ENCODE results near the gene BRAF. TPM values are rescaled to one million over a fixed set of nuclear protein-coding genes. Genes with fewer than 3 reads are reported as not detected.

The BRAF gene
- total and polyA plus RNA-seq, 2 of the 8 experiments (the other 6 are each of a cell fraction or from before 2014, with no cell fraction given) = 11.4 to 32.6 TPM

GRCh38 chr7:140898786-140899536 lies 25.8 kb downstream of the BRAF start:
- Histone ChIP-seq H2BK5ac (ENCODE audit: low read depth, low read length) (no peak overlapping the region), H3K36me3 (ENCODE audit: control insufficient read depth in 2 of 4, insufficient read depth in 4 of 4, low read length in 3 of 4) (peaks cover 0 to 4% (median 0%) of the 10 kb centered on the region in 4 experiments; a peak in 1 of 8 replicates), H4K91ac (replicated peaks; ENCODE audit: insufficient read length, low read length) (no peak overlapping the region), H3K79me1 (ENCODE audit: low read depth, low read length) (peaks cover 6% of the 10 kb centered on the region; the same call in 1 of the 2 replicates), H2BK15ac (ENCODE audit: low read length) (no peak overlapping the region), H2BK20ac (ENCODE audit: low read length) (no peak overlapping the region), H2BK120ac (replicated peaks; ENCODE audit: low read depth, low read length) (no peak overlapping the region), H3K9ac (replicated peaks in 1 of 4; ENCODE audit: extremely low read depth in 1 of 4, low read depth in 3 of 4, low read length in 3 of 4) (no peak overlapping the region), H2AK5ac (ENCODE audit: low read depth, low read length) (no peak overlapping the region), H2BK12ac (ENCODE audit: low read depth, low read length) (no peak overlapping the region), H3K79me2 (ENCODE audit: control insufficient read depth in 1 of 2, insufficient read depth in 2 of 2, low read length in 2 of 2) (peaks cover 0 to 92% of the 10 kb centered on the region in 2 experiments; a peak in 3 of 4 replicates), H3K27me3 (replicated peaks in 1 of 4; ENCODE audit: control insufficient read depth in 3 of 4, extremely low read depth in 1 of 4, insufficient read depth in 3 of 4, low read length in 3 of 4) (no peaks in the 10 kb centered on the region), H3K4ac (replicated peaks; ENCODE audit: insufficient read length, low read depth, low read length) (no peak overlapping the region), H3K23me2 (ENCODE audit: low read depth, low read length) (no peaks in the 10 kb centered on the region), H4K20me1 (replicated peaks in 1 of 2; ENCODE audit: control insufficient read depth in 1 of 2, insufficient read depth in 2 of 2, low read length in 2 of 2) (peaks cover 3 to 6% of the 10 kb centered on the region in 2 experiments), H2AFZ (ENCODE audit: low read length) (no peak overlapping the region), H3K23ac (ENCODE audit: insufficient read length) (no peak overlapping the region), H3K9me3 (ENCODE audit: insufficient read depth in 2 of 2, low read depth in 1 of 2, low read length in 1 of 2) (peaks cover 0 to 6% of the 10 kb centered on the region in 2 experiments; a peak in 2 of 4 replicates), H3K4me3 (ENCODE audit: extremely low read depth in 1 of 4, insufficient read depth in 2 of 4, low read depth in 3 of 4, low read length in 4 of 4) (no peak overlapping the region), H3K4me1 (replicated peaks in 1 of 4; ENCODE audit: control insufficient read depth in 3 of 4, insufficient read depth in 4 of 4, low read length in 3 of 4) (peaks cover 0 to 7% (median 2%) of the 10 kb centered on the region in 4 experiments; a peak in 2 of 7 replicates), H3K4me2 (ENCODE audit: insufficient read depth in 1 of 2, low read depth in 2 of 2, low read length in 2 of 2) (no peak overlapping the region), H4K8ac (ENCODE audit: extremely low read depth, insufficient read depth, low read length) (no peak overlapping the region), H4K5ac (ENCODE audit: insufficient read length, low read depth, low read length) (no peak overlapping the region), H3K18ac (ENCODE audit: extremely low read depth, low read length) (no peak overlapping the region), H3K56ac (replicated peaks; ENCODE audit: insufficient read length, low read depth, low read length) (no peak overlapping the region), H3K14ac (ENCODE audit: insufficient read length) (no peak overlapping the region), H3K27ac (ENCODE audit: low read depth, low read length) (no peak overlapping the region)
- TF ChIP-seq FOSL1 (IDR thresholded peaks at IDR 0.05; ENCODE audit: insufficient read depth, low read depth, low read length) (no peak), CHD1 (IDR thresholded peaks at IDR 0.05; ENCODE audit: low read depth, low read length) (no peak), JUND (IDR thresholded peaks at IDR 0.05; ENCODE audit: low read length) (no peak), BCL11A (IDR thresholded peaks at IDR 0.05; ENCODE audit: low read depth in 2 of 2, low read length in 2 of 2) (no peak), GABPA (IDR thresholded peaks at IDR 0.05; ENCODE audit: borderline replicate concordance, insufficient read depth, low read length) (no peak), SUZ12 (IDR thresholded peaks at IDR 0.05; ENCODE audit: low read length) (no peak), HDAC2 (IDR thresholded peaks at IDR 0.05; ENCODE audit: borderline replicate concordance in 1 of 2, low read depth in 2 of 2, low read length in 2 of 2) (no peak)
- FAIRE-seq = no peak
- DNase-seq (ENCODE audit: low read depth in 1 of 2, low spot score in 2 of 2) = no peak
- POLR2A ChIA-PET (ENCODE audit: partially characterized antibody) = no interaction called here
- 75% methylated on average over 3 of the region's 3 CpGs; no CpG with 5 or more reads in 1 of the 2 experiments for WGBS, 2 experiments (ENCODE audit: extremely low coverage in 1 of 2, insufficient coverage in 1 of 2, insufficient read length in 1 of 2, insufficient replicate concordance in 2 of 2, low coverage in 1 of 2, low lambda C conversion rate in 2 of 2, missing lambda C conversion rate in 1 of 2)
- CTCF ChIA-PET (ENCODE audit: partially characterized antibody) = interaction anchor here (1.2 to 1.5 kb wide), 3 partner anchors 10 to 238 kb away, joined by 3 read pairs; no protein-coding TSS in a partner anchor
